IMR-90 (cell line): ENCODE measurements around the gene SRCIN1. TPM values are rescaled to one million over a fixed set of nuclear protein-coding genes. Genes with fewer than 3 reads are reported as not detected.

Experiments
- ATAC-seq: fragments of 200-7000 bp; cut with Tn5 transposase; 2 replicates; pipeline ENCODE4 v1.9.1; 2020; ENCODE audit warnings: low read depth, mild to moderate bottlenecking, moderate library complexity
- BruUV-seq: library from RNA; stranded (reverse); fragments of 400-500 nt; replicated peaks from 2 replicates; lab custom pipeline; 2021; lab: Mats Ljungman, UMichigan
- CTCF ChIA-PET: fragments of 300-600 bp; formaldehyde crosslinking; extraction: SDS; loops from one replicate; lab custom pipeline; 2021; ENCODE audit warnings: antibody characterized with exemption; lab: Yijun Ruan, JAX
- POLR2A ChIA-PET: fragments of 300-600 bp; sonication (Branson Sonifier 250); formaldehyde crosslinking; loops from one replicate; lab custom pipeline; 2022; ENCODE audit warnings: antibody characterized with exemption; ENCODE audit not compliant: unreplicated experiment; lab: Charles Lee
- DNase-seq: peaks from one replicate; pipeline ENCODE4 v3.0.0; 2013
- H2AFZ ChIP-seq: replicated peaks from 2 replicates; pipeline ENCODE3; 2013; ENCODE audit warnings: low read length, mild to moderate bottlenecking; ENCODE audit not compliant: poor library complexity
- H2AK5ac ChIP-seq: 2 replicates; pipeline ENCODE4 v1.6.1; 2013; ENCODE audit warnings: low read depth, low read length, inconsistent platforms
- H2AK9ac ChIP-seq: replicated peaks from 2 replicates; pipeline ENCODE3; 2013; ENCODE audit warnings: mild to moderate bottlenecking, low read depth, low read length, moderate library complexity; ENCODE audit not compliant: poor library complexity
- H2BK120ac ChIP-seq: 2 replicates; pipeline ENCODE4 v1.6.1; 2013; ENCODE audit warnings: low read depth, low read length, inconsistent platforms
- H2BK15ac ChIP-seq: 3 replicates; pipeline ENCODE4 v1.6.1; 2013; ENCODE audit warnings: low read depth, low read length, inconsistent platforms
- H2BK20ac ChIP-seq: 2 replicates; pipeline ENCODE4 v1.6.1; 2013; ENCODE audit warnings: low read depth, mild to moderate bottlenecking, inconsistent platforms, low read length, moderate library complexity
- H2BK5ac ChIP-seq: 2 replicates; pipeline ENCODE4 v1.6.1; 2013; ENCODE audit warnings: mild to moderate bottlenecking, low read depth, low read length, inconsistent platforms; ENCODE audit not compliant: poor library complexity, severe bottlenecking
- H3K14ac ChIP-seq: replicated peaks from 2 replicates; pipeline ENCODE4 v1.6.1; 2013; ENCODE audit warnings: low read depth, low read length, inconsistent platforms
- H3K18ac ChIP-seq: 2 replicates; pipeline ENCODE4 v1.6.1; 2013; ENCODE audit warnings: low read depth, low read length, control low read depth
- H3K23ac ChIP-seq: 2 replicates; pipeline ENCODE4 v1.6.1; 2013; ENCODE audit warnings: low read depth, low read length, inconsistent platforms
- H3K27ac ChIP-seq: 2 replicates; pipeline ENCODE4 v1.5.1; 2013; ENCODE audit warnings: mild to moderate bottlenecking, control low read depth, low read length; ENCODE audit not compliant: insufficient read depth
- H3K27me3 ChIP-seq: 2 replicates; pipeline ENCODE4 v1.6.1; 2013; ENCODE audit warnings: low read length; ENCODE audit not compliant: control insufficient read depth, insufficient read depth
- H3K36me3 ChIP-seq: 2 replicates; pipeline ENCODE4 v1.6.1; 2013; ENCODE audit warnings: low read length, mixed read lengths; ENCODE audit not compliant: control insufficient read depth, insufficient read depth
- H3K4ac ChIP-seq: 2 replicates; pipeline ENCODE4 v1.6.1; 2013; ENCODE audit warnings: low read depth, low read length, inconsistent platforms
- H3K4me1 ChIP-seq: 2 replicates; pipeline ENCODE4 v1.6.1; 2013; ENCODE audit warnings: low read length, mixed read lengths; ENCODE audit not compliant: control insufficient read depth, insufficient read depth
- H3K4me2 ChIP-seq: 2 replicates; pipeline ENCODE4 v1.6.1; 2013; ENCODE audit warnings: low read depth, mild to moderate bottlenecking, control low read depth, low read length, moderate library complexity
- H3K4me3 ChIP-seq: 2 replicates; pipeline ENCODE4 v1.5.1; 2013; ENCODE audit warnings: low read depth, mild to moderate bottlenecking, control low read depth, low read length, moderate library complexity; ENCODE audit not compliant: insufficient read depth
- H3K56ac ChIP-seq: 2 replicates; pipeline ENCODE4 v1.6.1; 2013; ENCODE audit warnings: low read length, inconsistent platforms; ENCODE audit not compliant: insufficient read depth; ENCODE audit errors: extremely low read depth
- H3K79me1 ChIP-seq, 2 experiments: 2 replicates each; pipeline ENCODE4 v1.6.1; 2013; ENCODE audit warnings: low read length in 2 of 2, inconsistent platforms in 1 of 2, low read depth in 1 of 2
- H3K9ac ChIP-seq: 2 replicates; pipeline ENCODE4 v1.6.1; 2013; ENCODE audit warnings: low read depth, low read length, control low read depth
- H3K9me1 ChIP-seq: 2 replicates; pipeline ENCODE4 v1.6.1; 2013; ENCODE audit warnings: low read length, inconsistent platforms; ENCODE audit not compliant: insufficient read depth
- H3K9me3 ChIP-seq: 2 replicates; pipeline ENCODE4 v1.6.1; 2013; ENCODE audit warnings: low read length; ENCODE audit not compliant: control insufficient read depth, insufficient read depth
- H4K20me1 ChIP-seq: 2 replicates; pipeline ENCODE4 v1.6.1; 2013; ENCODE audit warnings: low read length, inconsistent platforms; ENCODE audit not compliant: insufficient read depth
- H4K5ac ChIP-seq: 2 replicates; pipeline ENCODE4 v1.6.1; 2013; ENCODE audit warnings: mild to moderate bottlenecking, low read depth, low read length, control low read depth
- H4K8ac ChIP-seq, 2 experiments: 2 replicates each; pipeline ENCODE4 v1.6.1; 2013; ENCODE audit warnings: low read depth in 2 of 2, low read length in 2 of 2, control low read depth in 1 of 2, inconsistent platforms in 1 of 2
- H4K91ac ChIP-seq: 2 replicates; pipeline ENCODE4 v1.6.1; 2013; ENCODE audit warnings: low read depth, low read length, inconsistent platforms; ENCODE audit not compliant: insufficient read depth
- BHLHE40 ChIP-seq: fragments of 150-350 bp; IDR thresholded peaks from 2 replicates; pipeline ENCODE4 v1.6.1; 2016; ENCODE audit warnings: mild to moderate bottlenecking, low read depth, low read length
- CEBPB ChIP-seq: IDR thresholded peaks from 2 replicates; pipeline ENCODE4 v1.6.1; 2012; ENCODE audit warnings: low read depth, low read length, improper control_type of control experiment
- MAFK ChIP-seq: IDR thresholded peaks from 2 replicates; pipeline ENCODE4 v1.6.1; 2012; ENCODE audit warnings: low read depth, low read length, improper control_type of control experiment
- MAZ ChIP-seq: IDR thresholded peaks from 2 replicates; pipeline ENCODE4 v1.6.1; 2012; ENCODE audit warnings: low read depth, mild to moderate bottlenecking, low read length, improper control_type of control experiment, moderate library complexity, borderline replicate concordance
- MXI1 ChIP-seq: IDR thresholded peaks from 2 replicates; pipeline ENCODE4 v1.6.1; 2012; ENCODE audit warnings: low read depth, mild to moderate bottlenecking, low read length, moderate library complexity, borderline replicate concordance
- NFE2L2 ChIP-seq: fragments of 150-350 bp; IDR thresholded peaks from 2 replicates; pipeline ENCODE4 v1.6.1; 2016; ENCODE audit warnings: low read depth, mild to moderate bottlenecking, low read length
- POLR2A ChIP-seq: IDR thresholded peaks from 2 replicates; pipeline ENCODE4 v1.6.1; 2012; ENCODE audit warnings: mild to moderate bottlenecking, low read depth, low read length
- RAD21 ChIP-seq: IDR thresholded peaks from 2 replicates; pipeline ENCODE4 v1.6.1; 2012; ENCODE audit warnings: low read length, improper control_type of control experiment
- RCOR1 ChIP-seq: IDR thresholded peaks from 2 replicates; pipeline ENCODE4 v1.6.1; 2012; ENCODE audit warnings: mild to moderate bottlenecking, low read length, improper control_type of control experiment; ENCODE audit not compliant: insufficient replicate concordance
- SMC3 ChIP-seq: fragments of 150-350 bp; IDR thresholded peaks from 2 replicates; pipeline ENCODE4 v1.6.1; 2016; ENCODE audit warnings: low read depth, mild to moderate bottlenecking, antibody characterized with exemption, low read length, moderate library complexity
- WGBS, 2 experiments: methylation state at CpG; one replicate each; pipeline versions ENCODE4 v1.1.5 to v1.1.7; 2013; ENCODE audit warnings: missing lambda C conversion rate in 2 of 2; ENCODE audit not compliant: insufficient read length in 1 of 2; ENCODE audit errors: extremely low coverage in 2 of 2; 5-methylcytosine and 5-hydroxymethylcytosine counted together
- dilution Hi-C: fragments of 300-500 bp; cut with HindIII; formaldehyde crosslinking; loops from one replicate; pipeline ENCODE4 v1.14.3; 2018; ENCODE audit warnings: low sequenced_read_pairs; ENCODE audit not compliant: unreplicated experiment
- in situ Hi-C: fragments of 300-500 bp; cut with MboI; formaldehyde crosslinking; loops from 3 replicates; pipeline ENCODE4 v1.14.3; 2019; ENCODE audit warnings: low sequenced_read_pairs, inconsistent platforms, mixed read lengths
- intact Hi-C: fragments of 100-400 bp; cut with micrococcal nuclease; formaldehyde crosslinking; loops from 2 replicates; pipeline ENCODE4 v1.10.0; 2022
- polyA plus RNA-seq, 3 experiments: library from polyadenylated mRNA; depleted of rRNA; stranded (reverse); fragments of >200 nt; gene quantifications; 2 replicates each; pipeline ENCODE4 v1.2.3, GENCODE V29; 2012; ENCODE audit warnings: low replicate concordance in 1 of 3
- total RNA-seq: library from RNA; depleted of rRNA; stranded (reverse); fragments of >200 nt; gene quantifications from 2 replicates; pipeline ENCODE4 v1.2.3, GENCODE V29; 2012
- TF ChIP-seq, protein P1 (sequence below): fragments of 150-350 bp; IDR thresholded peaks from 2 replicates; pipeline ENCODE4 v1.6.1; 2017; ENCODE audit warnings: mild to moderate bottlenecking, antibody characterized with exemption, low read length, low read depth

The SRCIN1 gene
- total and polyA plus RNA-seq, 2 of the 4 experiments (the other 2 are of a cell fraction), result not detected

DNA sequence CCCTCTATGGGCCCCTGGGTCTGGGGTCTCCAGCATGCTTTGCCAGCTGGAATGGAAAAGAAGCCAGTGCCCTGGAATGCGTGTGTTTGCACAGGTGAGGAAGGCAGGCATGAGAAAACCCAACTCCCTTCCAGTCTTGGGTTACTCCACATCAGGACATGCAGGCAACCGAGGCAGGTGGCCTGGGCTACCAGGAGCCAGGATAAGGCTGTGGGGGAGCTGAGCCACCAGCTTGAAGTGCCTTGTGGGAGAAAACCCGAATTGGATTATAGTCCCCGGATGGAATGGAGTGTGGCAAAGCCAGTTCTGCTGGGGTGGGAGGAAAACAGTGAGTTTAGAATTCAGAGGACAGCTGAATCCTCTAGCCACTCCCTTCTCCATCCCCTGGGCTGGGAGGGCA lies 7.2 kb downstream of the SRCIN1 start:
- Histone ChIP-seq H2BK15ac (no peak overlapping the region), H2AFZ (peak overlapping the region; percentile 23), H3K36me3 (no peaks in the 10 kb centered on the region), H3K4ac (no peak overlapping the region), H4K5ac (no peak overlapping the region), H4K20me1 (peaks cover 7% of the 10 kb centered on the region), H2BK20ac (no peak overlapping the region), H3K9ac (no peak overlapping the region), H3K4me3 (no peak overlapping the region), H2BK120ac (no peak overlapping the region), H3K4me2 (no peak overlapping the region), H3K18ac (no peak overlapping the region), H3K23ac (no peak overlapping the region), H3K14ac (no peak overlapping the region), H3K9me3 (no peaks in the 10 kb centered on the region), H3K79me1 (no peaks in the 10 kb centered on the region), H3K27ac (no peak overlapping the region), H4K91ac (no peak overlapping the region), H3K9me1 (no peaks in the 10 kb centered on the region), H2AK9ac (no peak overlapping the region), H3K56ac (no peak overlapping the region), H4K8ac (no peak overlapping the region), H3K4me1 (no peaks in the 10 kb centered on the region), H3K27me3 (peaks cover 97% of the 10 kb centered on the region), H2AK5ac (no peak overlapping the region), H2BK5ac (no peak overlapping the region)
- TF ChIP-seq NFE2L2, result no peak
- no peak for TF ChIP-seq POLR2A
- TF ChIP-seq MAZ, result no peak
- TF ChIP-seq, protein P1, sequence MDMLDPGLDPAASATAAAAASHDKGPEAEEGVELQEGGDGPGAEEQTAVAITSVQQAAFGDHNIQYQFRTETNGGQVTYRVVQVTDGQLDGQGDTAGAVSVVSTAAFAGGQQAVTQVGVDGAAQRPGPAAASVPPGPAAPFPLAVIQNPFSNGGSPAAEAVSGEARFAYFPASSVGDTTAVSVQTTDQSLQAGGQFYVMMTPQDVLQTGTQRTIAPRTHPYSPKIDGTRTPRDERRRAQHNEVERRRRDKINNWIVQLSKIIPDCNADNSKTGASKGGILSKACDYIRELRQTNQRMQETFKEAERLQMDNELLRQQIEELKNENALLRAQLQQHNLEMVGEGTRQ, result no peak
- no peak for TF ChIP-seq RAD21
- no peak for TF ChIP-seq CEBPB
- TF ChIP-seq RCOR1, result no peak
- no peak for TF ChIP-seq MAFK
- TF ChIP-seq BHLHE40, result no peak
- TF ChIP-seq MXI1, result no peak
- no peak for TF ChIP-seq SMC3
- POLR2A ChIA-PET, result no interaction called here
- intact Hi-C loops, result no loop called here
- DNase-seq (peak; percentile 57), ATAC-seq (peak; percentile 53)
- in situ Hi-C loops, result no loop called here
- no CpG with 5 or more reads among the region's 4 CpGs for WGBS, 2 experiments
- dilution Hi-C loops, result no loop called here
- CTCF ChIA-PET, result no interaction called here
- BruUV-seq, result no TSS peak
